ENCODE measurements around the gene PPME1. TPM values are rescaled to one million over a fixed set of nuclear protein-coding genes. Genes with fewer than 3 reads are reported as not detected.

PPME1 gene
- total RNA-seq, 1 experiment from 2014 or later: 38.1 TPM

DNA sequence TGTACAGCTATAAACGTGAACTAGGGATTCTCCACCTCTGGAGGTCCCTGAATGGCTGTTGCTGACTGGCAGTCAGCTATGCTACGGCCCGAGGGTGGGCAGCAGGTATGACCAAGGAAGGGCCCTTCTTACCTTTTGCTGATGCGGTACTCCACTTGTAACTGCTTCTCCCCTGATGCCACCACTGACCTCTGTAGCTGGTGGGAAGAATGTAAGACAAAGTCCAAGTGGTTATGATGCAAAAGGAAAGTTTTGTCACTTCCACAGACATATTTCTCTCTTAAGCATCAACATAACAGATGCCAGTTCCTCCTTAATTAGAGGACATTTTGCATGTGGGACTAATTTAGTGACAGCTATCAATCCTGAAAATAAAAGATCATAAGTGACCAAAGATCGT is 108.2 kb downstream of the PPME1 start:
- DNase-seq (ENCODE audit: unreplicated experiment): no peak
- Mint-ChIP-seq H3K36me3 (ENCODE audit: insufficient read depth, unreplicated experiment) (no peaks in the 10 kb centered on the region), H3K27me3 (ENCODE audit: insufficient read depth, unreplicated experiment) (no peaks in the 10 kb centered on the region), H3K4me3 (ENCODE audit: unreplicated experiment) (no peak overlapping the region), H3K4me1 (ENCODE audit: insufficient read depth, unreplicated experiment) (peaks cover 20% of the 10 kb centered on the region), H3K9me3 (ENCODE audit: unreplicated experiment) (no peaks in the 10 kb centered on the region), H3K27ac (ENCODE audit: low read depth, unreplicated experiment) (peak overlapping the region; percentile 55)
- ChIA-PET CTCF (interaction anchor here (0.6 to 1.7 kb wide), 4 partner anchors 24 to 374 kb away, joined by 3 to 7 read pairs (median 4); no protein-coding TSS in a partner anchor), POLR2A (interaction anchor here (0.5 to 1.4 kb wide), 6 partner anchors 8 to 312 kb away, joined by 3 to 5 read pairs (median 4); partner anchors contain the start of gene PGM2L1)
- intact Hi-C loops (cut with micrococcal nuclease): no loop called here
- BruUV-seq (replicated peaks): no TSS peak
- TF ChIP-seq, protein P1, sequence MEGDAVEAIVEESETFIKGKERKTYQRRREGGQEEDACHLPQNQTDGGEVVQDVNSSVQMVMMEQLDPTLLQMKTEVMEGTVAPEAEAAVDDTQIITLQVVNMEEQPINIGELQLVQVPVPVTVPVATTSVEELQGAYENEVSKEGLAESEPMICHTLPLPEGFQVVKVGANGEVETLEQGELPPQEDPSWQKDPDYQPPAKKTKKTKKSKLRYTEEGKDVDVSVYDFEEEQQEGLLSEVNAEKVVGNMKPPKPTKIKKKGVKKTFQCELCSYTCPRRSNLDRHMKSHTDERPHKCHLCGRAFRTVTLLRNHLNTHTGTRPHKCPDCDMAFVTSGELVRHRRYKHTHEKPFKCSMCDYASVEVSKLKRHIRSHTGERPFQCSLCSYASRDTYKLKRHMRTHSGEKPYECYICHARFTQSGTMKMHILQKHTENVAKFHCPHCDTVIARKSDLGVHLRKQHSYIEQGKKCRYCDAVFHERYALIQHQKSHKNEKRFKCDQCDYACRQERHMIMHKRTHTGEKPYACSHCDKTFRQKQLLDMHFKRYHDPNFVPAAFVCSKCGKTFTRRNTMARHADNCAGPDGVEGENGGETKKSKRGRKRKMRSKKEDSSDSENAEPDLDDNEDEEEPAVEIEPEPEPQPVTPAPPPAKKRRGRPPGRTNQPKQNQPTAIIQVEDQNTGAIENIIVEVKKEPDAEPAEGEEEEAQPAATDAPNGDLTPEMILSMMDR (IDR thresholded peaks at IDR 0.05; ENCODE audit: unreplicated experiment): no peak

DNA sequence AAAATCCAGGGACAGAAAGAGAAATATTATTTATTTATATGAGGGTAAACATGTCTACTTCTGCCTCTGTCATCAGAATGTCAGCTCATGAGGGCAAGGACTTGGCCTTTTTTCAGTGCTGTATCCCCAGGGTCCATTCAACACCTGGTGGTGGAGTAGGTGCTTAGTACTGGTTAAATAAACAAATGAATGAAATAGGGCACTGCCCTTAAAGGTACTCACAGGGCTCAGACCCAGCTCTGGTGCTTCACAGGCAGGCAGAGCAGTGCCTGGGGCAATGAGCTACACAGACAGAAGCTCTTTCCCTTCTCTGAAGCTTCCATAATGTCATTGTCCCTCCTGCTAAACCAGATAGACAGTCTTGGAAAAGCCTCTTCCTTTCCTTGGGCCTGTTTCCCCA is 109.4 kb downstream of the PPME1 start:
- intact Hi-C loops (cut with micrococcal nuclease): no loop called here
- ChIA-PET CTCF (interaction anchor here (0.6 kb wide), 2 partner anchors 12 to 109 kb away, joined by 3 read pairs; no protein-coding TSS in a partner anchor), POLR2A (no interaction called here)
- Mint-ChIP-seq H3K36me3 (ENCODE audit: insufficient read depth, unreplicated experiment) (no peaks in the 10 kb centered on the region), H3K27ac (ENCODE audit: low read depth, unreplicated experiment) (no peak overlapping the region), H3K4me3 (ENCODE audit: unreplicated experiment) (no peak overlapping the region), H3K4me1 (ENCODE audit: insufficient read depth, unreplicated experiment) (peaks cover 20% of the 10 kb centered on the region), H3K9me3 (ENCODE audit: unreplicated experiment) (no peaks in the 10 kb centered on the region), H3K27me3 (ENCODE audit: insufficient read depth, unreplicated experiment) (no peaks in the 10 kb centered on the region)
- BruUV-seq (replicated peaks): no TSS peak
- TF ChIP-seq, protein P1 (IDR thresholded peaks at IDR 0.05; ENCODE audit: unreplicated experiment): no peak
- no peak for DNase-seq (ENCODE audit: unreplicated experiment)

DNA sequence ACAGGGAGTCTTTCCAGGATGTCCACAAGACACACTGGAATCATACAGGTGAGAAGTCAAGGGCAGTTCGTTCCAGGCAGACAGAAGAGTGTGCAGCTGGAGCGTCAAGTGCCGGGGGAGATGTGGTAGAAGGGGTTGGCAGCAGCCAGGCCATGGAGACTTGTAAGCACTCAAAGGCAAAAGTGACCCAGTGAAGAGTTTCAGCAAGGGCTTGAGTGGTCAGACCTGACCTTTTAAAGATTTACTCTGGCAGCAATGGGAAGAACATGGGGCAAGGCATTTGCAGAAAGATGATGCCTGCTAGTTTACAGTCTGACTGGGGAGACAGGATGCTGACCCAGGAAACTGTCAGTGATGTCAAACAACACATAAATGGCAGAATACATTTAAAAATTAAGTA is 111.3 kb downstream of the PPME1 start:
- TF ChIP-seq, protein P1 (IDR thresholded peaks at IDR 0.05; ENCODE audit: unreplicated experiment): no peak
- CTCF ChIA-PET: no interaction called here
- intact Hi-C loops (cut with micrococcal nuclease): no loop called here
- Mint-ChIP-seq H3K36me3 (ENCODE audit: insufficient read depth, unreplicated experiment) (no peaks in the 10 kb centered on the region), H3K4me1 (ENCODE audit: insufficient read depth, unreplicated experiment) (peaks cover 20% of the 10 kb centered on the region), H3K4me3 (ENCODE audit: unreplicated experiment) (no peak overlapping the region), H3K27ac (ENCODE audit: low read depth, unreplicated experiment) (no peak overlapping the region), H3K27me3 (ENCODE audit: insufficient read depth, unreplicated experiment) (no peaks in the 10 kb centered on the region), H3K9me3 (ENCODE audit: unreplicated experiment) (no peaks in the 10 kb centered on the region)
- DNase-seq (ENCODE audit: unreplicated experiment): no peak
- POLR2A ChIA-PET: no interaction called here
- no TSS peak for BruUV-seq (replicated peaks)

DNA sequence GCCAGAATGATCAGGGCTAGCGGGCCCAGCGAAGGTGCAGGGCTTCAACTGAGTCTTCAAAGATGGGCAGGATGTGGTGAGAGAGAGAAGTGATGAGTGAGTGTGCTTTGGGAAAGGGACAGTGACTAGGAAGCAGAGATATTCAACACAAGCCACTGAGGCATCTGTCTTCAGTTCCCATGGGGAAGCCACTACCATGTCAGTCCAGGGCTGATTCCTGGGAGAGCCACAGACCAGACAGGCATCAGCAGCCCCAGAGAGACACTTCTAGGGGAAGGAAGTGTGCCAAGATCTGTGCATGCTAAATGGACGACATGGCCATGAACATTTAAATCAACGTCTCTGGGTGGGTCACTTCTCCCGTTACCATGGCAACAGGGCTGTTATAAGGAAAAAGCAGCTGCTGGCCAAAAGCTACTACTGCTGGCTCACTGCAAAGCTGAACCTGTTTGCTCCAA is 111.9 kb downstream of the PPME1 start:
- TF ChIP-seq, protein P1 (IDR thresholded peaks at IDR 0.05; ENCODE audit: unreplicated experiment): no peak
- Mint-ChIP-seq H3K9me3 (ENCODE audit: unreplicated experiment) (no peaks in the 10 kb centered on the region), H3K36me3 (ENCODE audit: insufficient read depth, unreplicated experiment) (no peaks in the 10 kb centered on the region), H3K4me1 (ENCODE audit: insufficient read depth, unreplicated experiment) (peaks cover 18% of the 10 kb centered on the region), H3K27ac (ENCODE audit: low read depth, unreplicated experiment) (no peak overlapping the region), H3K27me3 (ENCODE audit: insufficient read depth, unreplicated experiment) (no peaks in the 10 kb centered on the region), H3K4me3 (ENCODE audit: unreplicated experiment) (no peak overlapping the region)
- no peak for DNase-seq (ENCODE audit: unreplicated experiment)
- POLR2A ChIA-PET: no interaction called here
- CTCF ChIA-PET: no interaction called here
- no TSS peak for BruUV-seq (replicated peaks)
- intact Hi-C loops (cut with micrococcal nuclease): no loop called here
